Activated naive CD4-positive, alpha-beta T cell treated with anti-CD3 and anti-CD28 coated beads for 36 hours (primary cell): ENCODE results near the gene DISP2. TPM values are rescaled to one million over a fixed set of nuclear protein-coding genes. Genes with fewer than 3 reads are reported as not detected.

Experiments
- CTCF ChIA-PET: fragments of 350-600 bp; sonication (Branson Sonifier 250); formaldehyde crosslinking; loops from one replicate; lab custom pipeline; 2021; ENCODE audit warnings: antibody characterized with exemption; lab: Charles Lee
- DNase-seq: peaks from one replicate; pipeline ENCODE4 v3.0.0-alpha.2; 2020
- H3K27ac Mint-ChIP-seq: one replicate; pipeline ENCODE4 v1.8.0; 2021; ENCODE audit warnings: mild to moderate bottlenecking, mixed read lengths
- H3K27me3 Mint-ChIP-seq: one replicate; pipeline ENCODE4 v1.8.0; 2021; ENCODE audit warnings: low read depth, mixed read lengths
- H3K36me3 Mint-ChIP-seq: one replicate; pipeline ENCODE4 v1.8.0; 2021; ENCODE audit warnings: low read depth, mixed read lengths
- H3K4me1 Mint-ChIP-seq: one replicate; pipeline ENCODE4 v1.8.0; 2021; ENCODE audit warnings: low read depth, mixed read lengths
- H3K4me3 Mint-ChIP-seq: one replicate; pipeline ENCODE4 v1.8.0; 2021; ENCODE audit warnings: mild to moderate bottlenecking, moderate library complexity, mixed read lengths
- H3K9me3 Mint-ChIP-seq: one replicate; pipeline ENCODE4 v1.8.0; 2021; ENCODE audit warnings: mixed read lengths
- intact Hi-C: fragments of 100-400 bp; cut with micrococcal nuclease; formaldehyde crosslinking; loops from one replicate; pipeline ENCODE4 v1.15.1; 2023
- total RNA-seq, 2 experiments: library from RNA; stranded (reverse); gene quantifications; one replicate each; pipeline ENCODE4 v1.2.3, GENCODE V29; 2021

Gene DISP2
- total RNA-seq, 2 experiments from 2014 or later: 0.02 TPM; not detected in 1

GRCh38 chr15:40330368-40330836 is 27.6 kb upstream of the DISP2 start:
- DNase-seq: no peak
- Mint-ChIP-seq H3K27me3 (no peaks in the 10 kb centered on the region), H3K4me1 (peaks cover 19% of the 10 kb centered on the region), H3K36me3 (no peaks in the 10 kb centered on the region), H3K4me3 (no peak overlapping the region), H3K9me3 (no peaks in the 10 kb centered on the region), H3K27ac (no peak overlapping the region)
- intact Hi-C loops: no loop called here
- CTCF ChIA-PET: interaction anchor here (2.6 to 19.2 kb wide), 2 partner anchors 13 to 15 kb away, joined by 16 to 448 read pairs; partner anchors contain the start of genes INAFM2 and PLCB2

- Mint-ChIP-seq H3K4me3 (no peak overlapping the region), H3K36me3 (no peaks in the 10 kb centered on the region), H3K27me3 (no peaks in the 10 kb centered on the region), H3K27ac (no peak overlapping the region), H3K9me3 (no peaks in the 10 kb centered on the region), H3K4me1 (peaks cover 14% of the 10 kb centered on the region)
- intact Hi-C loops: no loop called here
- CTCF ChIA-PET: interaction anchor here (1.3 to 19.2 kb wide), 3 partner anchors 13 to 52 kb away, joined by 5 to 448 read pairs (median 16); partner anchors contain the start of genes INAFM2 and PLCB2
- DNase-seq: no peak
Observed at GRCh38 chr15:40331026-40331425, 27.0 kb upstream of the DISP2 start.

DNA sequence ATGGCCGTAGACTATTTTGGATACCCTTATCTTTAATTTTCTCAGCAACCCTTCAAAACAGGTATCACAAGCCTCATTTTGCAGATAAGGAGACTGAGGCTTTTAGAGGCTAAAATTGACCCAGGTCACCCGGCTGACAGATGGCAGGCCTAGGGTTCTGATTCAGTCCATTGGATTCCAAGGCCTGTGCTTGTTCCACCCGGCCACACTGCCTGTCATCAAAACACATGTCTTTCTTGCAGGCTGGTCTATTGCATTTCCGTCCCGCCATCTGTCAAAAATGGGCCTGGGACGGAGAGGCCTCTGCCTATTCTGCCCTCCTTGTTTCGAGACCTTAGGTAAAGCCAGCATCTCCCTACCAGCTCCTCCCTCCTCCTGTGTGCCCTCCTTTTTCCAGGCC is 26.4 kb upstream of the DISP2 start:
- H3K4me1 Mint-ChIP-seq: peaks cover 12% of the 10 kb centered on the region
- CTCF ChIA-PET: interaction anchor here (1.2 to 19.2 kb wide), 4 partner anchors 12 to 52 kb away, joined by 4 to 448 read pairs (median 10); partner anchors contain the start of genes ANKRD63, INAFM2 and PLCB2
- no peak overlapping the region for H3K27ac Mint-ChIP-seq
- H3K36me3 Mint-ChIP-seq: no peaks in the 10 kb centered on the region
- H3K4me3 Mint-ChIP-seq: no peak overlapping the region
- intact Hi-C loops: no loop called here
- DNase-seq: no peak
- no peaks in the 10 kb centered on the region for H3K9me3 Mint-ChIP-seq
- H3K27me3 Mint-ChIP-seq: no peaks in the 10 kb centered on the region

DNA sequence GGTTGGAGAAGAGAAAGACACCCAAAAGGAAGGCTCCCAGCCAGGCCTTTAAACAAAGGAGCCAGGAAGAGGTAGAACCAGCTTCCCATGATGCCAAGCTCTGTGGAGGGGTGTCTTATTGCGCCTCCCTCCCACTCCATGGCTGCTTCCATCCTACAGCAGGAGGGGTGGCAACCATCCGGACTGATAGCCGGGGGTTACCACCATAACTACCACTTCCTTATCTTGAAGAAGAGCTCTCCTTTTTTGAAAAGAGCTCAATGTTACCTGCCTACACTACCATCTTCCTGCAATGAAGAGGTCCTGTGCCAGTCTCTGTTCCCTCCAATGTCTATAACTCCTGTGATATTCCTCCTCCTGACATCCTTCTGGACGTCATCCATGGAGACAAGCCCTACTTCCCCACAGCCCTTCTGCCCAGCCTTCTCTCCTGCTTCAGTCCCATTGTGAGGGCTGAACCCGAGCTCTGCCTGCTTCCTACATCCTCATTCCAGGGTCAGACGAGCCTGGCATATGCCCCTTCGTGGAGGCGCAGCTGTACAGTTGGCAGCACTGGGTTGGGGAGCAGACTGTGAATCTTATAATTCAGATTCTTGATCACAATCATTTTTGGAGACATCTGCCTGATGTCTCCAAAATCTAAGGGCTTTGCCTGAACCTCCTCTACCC is 25.8 kb upstream of the DISP2 start:
- Mint-ChIP-seq H3K4me1 (peaks cover 15% of the 10 kb centered on the region), H3K36me3 (no peaks in the 10 kb centered on the region), H3K27ac (no peak overlapping the region), H3K27me3 (no peaks in the 10 kb centered on the region), H3K9me3 (no peaks in the 10 kb centered on the region), H3K4me3 (no peak overlapping the region)
- CTCF ChIA-PET: interaction anchor here (1.2 to 19.2 kb wide), 4 partner anchors 12 to 53 kb away, joined by 4 to 448 read pairs (median 10); partner anchors contain the start of genes ANKRD63, INAFM2 and PLCB2
- DNase-seq: no peak
- intact Hi-C loops: no loop called here

DNA sequence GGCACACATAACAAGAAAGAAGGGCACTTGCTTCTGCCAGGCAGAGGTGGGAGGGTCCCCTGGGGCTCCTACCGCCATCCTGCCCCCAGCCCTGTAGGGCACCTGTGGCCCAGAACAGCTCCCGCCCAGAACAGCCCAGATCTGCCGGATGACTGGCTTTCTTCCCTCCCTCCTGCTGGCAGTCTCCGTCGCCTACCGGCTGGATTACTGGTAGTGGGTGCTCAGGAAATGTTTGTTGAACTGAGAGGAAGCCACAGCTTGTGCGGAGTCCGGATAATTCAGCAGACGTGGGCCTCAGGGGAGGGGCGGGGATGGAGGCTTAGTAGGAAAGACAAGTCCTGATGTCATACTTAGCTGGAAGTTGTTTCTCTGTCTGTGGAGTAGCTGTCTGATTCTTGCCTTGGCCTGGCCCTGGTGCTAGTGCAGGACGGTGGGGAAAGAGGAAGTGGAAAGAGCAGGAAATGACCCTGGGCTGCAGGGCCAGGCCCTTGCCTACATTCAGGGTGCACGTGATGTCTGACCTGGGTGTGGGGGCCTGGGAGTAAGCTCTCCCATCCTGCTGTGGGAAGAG is 24.0 kb upstream of the DISP2 start:
- Mint-ChIP-seq H3K9me3 (no peaks in the 10 kb centered on the region), H3K27me3 (no peaks in the 10 kb centered on the region), H3K4me3 (peak overlapping the region; percentile 29), H3K27ac (no peak overlapping the region), H3K36me3 (no peaks in the 10 kb centered on the region), H3K4me1 (peaks cover 17% of the 10 kb centered on the region)
- peak; percentile 70 for DNase-seq
- intact Hi-C loops: no loop called here
- CTCF ChIA-PET: interaction anchor here (0.6 to 19.2 kb wide), 5 partner anchors 7 to 92 kb away, joined by 3 to 448 read pairs (median 130); partner anchors contain the start of genes INAFM2 and PLCB2

GRCh38 chr15:40334541-40334940 is 23.5 kb upstream of the DISP2 start:
- DNase-seq: no peak
- no peak overlapping the region for H3K27ac Mint-ChIP-seq
- CTCF ChIA-PET: interaction anchor here (0.6 to 19.2 kb wide), 5 partner anchors 7 to 91 kb away, joined by 3 to 448 read pairs (median 130); partner anchors contain the start of genes INAFM2 and PLCB2
- no peaks in the 10 kb centered on the region for H3K9me3 Mint-ChIP-seq
- H3K27me3 Mint-ChIP-seq: no peaks in the 10 kb centered on the region
- intact Hi-C loops: no loop called here
- no peaks in the 10 kb centered on the region for H3K36me3 Mint-ChIP-seq
- H3K4me3 Mint-ChIP-seq: no peak overlapping the region
- H3K4me1 Mint-ChIP-seq: peaks cover 17% of the 10 kb centered on the region

DNA sequence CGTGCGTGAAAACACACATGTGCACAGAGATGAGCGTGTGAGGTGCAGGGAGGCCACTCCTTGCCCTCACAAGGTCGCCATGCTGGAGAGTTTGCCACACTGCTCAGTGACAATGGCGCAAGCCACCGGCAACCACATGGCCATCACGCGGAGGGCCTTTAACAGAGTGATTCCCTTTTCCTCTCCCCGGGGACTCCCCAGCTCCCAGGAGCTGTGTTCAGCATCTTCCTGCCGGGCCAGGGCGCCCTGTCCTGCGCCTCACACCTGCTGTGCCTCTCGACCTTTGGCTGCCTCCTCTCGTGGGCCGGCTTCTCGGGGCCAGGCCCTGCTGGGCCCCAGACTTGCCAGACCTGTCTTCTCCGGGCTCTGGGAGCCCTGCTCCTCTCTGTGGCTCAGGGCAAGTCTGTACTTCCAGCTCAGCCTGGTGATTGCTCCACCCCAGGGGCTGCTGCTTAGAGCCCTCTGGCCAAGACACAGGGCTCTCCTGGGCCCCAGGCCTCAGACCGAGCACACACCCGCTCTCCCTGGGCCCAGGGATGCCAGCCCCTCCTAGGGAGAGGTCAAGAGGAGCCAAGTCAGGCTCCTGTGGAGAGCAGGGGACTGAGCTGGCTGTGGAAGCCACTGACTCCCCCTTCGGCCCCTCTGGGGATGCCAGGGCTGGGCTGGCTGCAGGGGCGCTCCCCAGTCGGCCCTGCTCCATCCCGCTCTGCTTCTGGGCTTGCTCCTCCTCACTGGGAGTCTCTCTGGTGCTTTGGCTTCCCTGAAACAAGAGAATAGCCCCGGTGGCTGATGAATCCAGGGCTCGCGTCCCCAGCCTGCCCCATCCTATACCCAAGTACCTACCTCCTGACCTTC is 22.9 kb upstream of the DISP2 start:
- Mint-ChIP-seq H3K36me3 (no peaks in the 10 kb centered on the region), H3K4me3 (no peak overlapping the region), H3K9me3 (no peaks in the 10 kb centered on the region), H3K4me1 (peaks cover 17% of the 10 kb centered on the region), H3K27ac (no peak overlapping the region), H3K27me3 (no peaks in the 10 kb centered on the region)
- CTCF ChIA-PET: interaction anchor here (2.8 to 19.2 kb wide), 5 partner anchors 8 to 86 kb away, joined by 20 to 448 read pairs (median 214); partner anchors contain the start of genes INAFM2 and PLCB2
- DNase-seq: no peak
- intact Hi-C loops: no loop called here

DNA sequence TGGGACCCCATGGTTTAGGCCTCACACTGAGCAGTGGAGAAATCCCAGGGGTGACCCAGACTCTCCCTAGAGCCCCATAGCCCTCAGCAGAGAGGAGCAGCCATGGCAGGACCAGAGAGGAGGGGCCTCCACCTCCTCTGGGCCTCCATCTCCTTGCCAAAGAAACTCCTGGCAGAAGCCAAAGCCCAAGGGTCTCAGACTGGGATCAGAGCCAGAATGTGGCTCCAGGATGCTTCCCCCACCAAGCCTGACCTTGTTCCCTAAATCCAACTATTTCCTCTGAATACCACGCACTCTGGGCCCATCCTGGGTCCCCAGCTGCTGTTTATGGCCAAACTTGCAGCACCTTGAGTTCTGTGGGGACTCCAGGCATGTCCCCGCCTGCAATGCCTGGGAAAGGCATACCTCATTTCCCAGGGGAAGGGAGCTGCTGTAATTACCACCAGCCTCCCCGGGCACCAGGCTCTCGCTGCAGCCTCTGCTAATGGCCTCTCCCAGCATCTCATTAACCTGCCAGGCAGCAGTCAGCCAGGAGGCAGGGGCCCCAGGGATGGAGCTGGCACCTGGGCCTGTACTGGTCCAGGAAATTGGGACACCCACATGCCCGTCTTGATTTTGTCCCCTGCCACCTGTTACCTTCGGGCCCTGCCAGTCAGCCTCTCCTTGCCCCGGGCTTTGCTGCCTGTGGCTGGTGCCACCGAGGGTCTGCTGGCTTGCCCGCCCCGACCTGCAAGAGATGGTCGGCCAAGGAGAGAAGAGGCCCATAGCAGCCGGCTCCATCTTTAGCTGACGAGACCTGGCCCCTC is 21.9 kb upstream of the DISP2 start:
- H3K36me3 Mint-ChIP-seq: no peaks in the 10 kb centered on the region
- no peaks in the 10 kb centered on the region for H3K27me3 Mint-ChIP-seq
- peaks cover 17% of the 10 kb centered on the region for H3K4me1 Mint-ChIP-seq
- CTCF ChIA-PET: interaction anchor here (0.8 to 19.2 kb wide), 12 partner anchors 8 to 289 kb away, joined by 3 to 448 read pairs (median 12); partner anchors contain the start of genes ANKRD63, INAFM2 and PLCB2
- H3K9me3 Mint-ChIP-seq: no peaks in the 10 kb centered on the region
- no peak overlapping the region for H3K4me3 Mint-ChIP-seq
- intact Hi-C loops: no loop called here
- DNase-seq: no peak
- H3K27ac Mint-ChIP-seq: no peak overlapping the region

- peak; percentile 38 for DNase-seq
- CTCF ChIA-PET: interaction anchor here (0.7 to 19.2 kb wide), 17 partner anchors 10 to 415 kb away, joined by 3 to 448 read pairs (median 4); partner anchors contain the start of genes ANKRD63, INAFM2, PHGR1 and PLCB2
- H3K27me3 Mint-ChIP-seq: no peaks in the 10 kb centered on the region
- H3K9me3 Mint-ChIP-seq: no peaks in the 10 kb centered on the region
- no peak overlapping the region for H3K27ac Mint-ChIP-seq
- intact Hi-C loops: no loop called here
- no peak overlapping the region for H3K4me3 Mint-ChIP-seq
- peaks cover 17% of the 10 kb centered on the region for H3K4me1 Mint-ChIP-seq
- H3K36me3 Mint-ChIP-seq: no peaks in the 10 kb centered on the region
Observed at GRCh38 chr15:40336744-40337122, 21.3 kb upstream of the DISP2 start.

DNA sequence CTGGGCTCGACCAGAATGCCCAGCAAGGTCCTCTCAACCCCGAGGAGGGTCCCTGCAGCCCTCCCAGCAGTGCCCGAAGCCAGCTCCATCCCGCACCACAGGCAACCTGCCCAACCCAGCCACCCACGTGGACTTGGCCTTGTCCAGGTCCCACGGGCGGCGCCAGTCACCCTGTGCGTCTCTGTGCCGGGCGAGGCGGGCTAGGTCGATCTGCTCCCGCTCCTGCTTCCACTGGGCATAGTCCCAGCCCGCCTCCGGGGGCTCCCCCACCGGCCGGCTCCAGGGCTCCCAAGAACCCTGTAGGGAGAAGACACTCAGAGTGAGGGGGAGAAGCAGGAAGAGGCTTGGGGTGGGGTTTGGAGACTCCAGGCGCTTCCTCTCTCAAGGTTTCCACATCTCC is 20.4 kb upstream of the DISP2 start:
- no peaks in the 10 kb centered on the region for H3K9me3 Mint-ChIP-seq
- H3K27ac Mint-ChIP-seq: no peak overlapping the region
- no peak for DNase-seq
- CTCF ChIA-PET: interaction anchor here (0.6 to 19.2 kb wide), 37 partner anchors 9 to 414 kb away, joined by 3 to 448 read pairs (median 4); partner anchors contain the start of genes ANKRD63, INAFM2, IVD and KNL1
- no peaks in the 10 kb centered on the region for H3K36me3 Mint-ChIP-seq
- no peaks in the 10 kb centered on the region for H3K27me3 Mint-ChIP-seq
- H3K4me1 Mint-ChIP-seq: peaks cover 17% of the 10 kb centered on the region
- H3K4me3 Mint-ChIP-seq: no peak overlapping the region
- intact Hi-C loops: no loop called here
